Vagina (tissue), 2 donors: ENCODE results near the gene CNIH3. TPM values are rescaled to one million over a fixed set of nuclear protein-coding genes. Genes with fewer than 3 reads are reported as not detected.

Experiments used
- DNase-seq, 2 donors: peaks; one replicate each; pipeline ENCODE4 v3.0.0-alpha.2; 2017; ENCODE audit errors: extremely low spot score in 2 of 2
- H3K27ac ChIP-seq: fragments of 200-600 bp; sonication (generic); one replicate; pipeline ENCODE4 v1.5.1; 2019
- H3K27me3 ChIP-seq: fragments of 200-600 bp; sonication (generic); one replicate; pipeline ENCODE4 v1.5.1; 2019
- H3K36me3 ChIP-seq, 2 donors: fragments of 200-600 bp; sonication (generic); one replicate each; pipeline ENCODE4 v1.5.1; 2017 to 2019
- H3K4me1 ChIP-seq: fragments of 200-600 bp; sonication (generic); one replicate; pipeline ENCODE4 v1.5.1; 2019
- H3K4me3 ChIP-seq, 2 donors: fragments of 200-600 bp; sonication (generic); 1 replicate in 1 of 2; 2 replicates in 1 of 2; pipeline ENCODE4 v1.5.1; 2016 to 2019
- H3K9me3 ChIP-seq: fragments of 200-600 bp; sonication (generic); one replicate; pipeline ENCODE4 v1.5.1; 2019
- POLR2A ChIP-seq, 2 donors: fragments of 450-650 bp; IDR thresholded peaks; one replicate each; pipeline ENCODE4 v1.6.1; 2017; ENCODE audit warnings: antibody characterized with exemption in 2 of 2, mild to moderate bottlenecking in 2 of 2, moderate library complexity in 2 of 2
- POLR2AphosphoS5 ChIP-seq, 2 donors: sonication (generic); formaldehyde crosslinking; IDR thresholded peaks; one replicate each; pipeline ENCODE4 v1.9.0; 2017; ENCODE audit warnings: antibody characterized with exemption in 2 of 2, mild to moderate bottlenecking in 2 of 2, low read depth in 1 of 2; ENCODE audit not compliant: insufficient read depth in 1 of 2
- intact Hi-C: fragments of 100-400 bp; cut with DNase I; formaldehyde crosslinking; loops from one replicate; pipeline ENCODE4 v1.15.1; 2023
- total RNA-seq: library from RNA; depleted of rRNA; stranded (reverse); fragments of >200 nt; gene quantifications from one replicate; pipeline ENCODE4 v1.2.3, GENCODE V29; 2016
- TF ChIP-seq, protein P1 (sequence below), 3 experiments: fragments of 450-650 bp in 2 of 3; fragments of 200-600 bp in 1 of 3; sonication (generic) in 1 of 3; IDR thresholded peaks; one replicate each; pipeline ENCODE4 v1.5.1; 2017 to 2019; ENCODE audit warnings: antibody characterized with exemption in 3 of 3, mild to moderate bottlenecking in 2 of 3, moderate library complexity in 2 of 3

The CNIH3 gene
- total RNA-seq, 1 donor from 2014 or later, result not detected

DNA sequence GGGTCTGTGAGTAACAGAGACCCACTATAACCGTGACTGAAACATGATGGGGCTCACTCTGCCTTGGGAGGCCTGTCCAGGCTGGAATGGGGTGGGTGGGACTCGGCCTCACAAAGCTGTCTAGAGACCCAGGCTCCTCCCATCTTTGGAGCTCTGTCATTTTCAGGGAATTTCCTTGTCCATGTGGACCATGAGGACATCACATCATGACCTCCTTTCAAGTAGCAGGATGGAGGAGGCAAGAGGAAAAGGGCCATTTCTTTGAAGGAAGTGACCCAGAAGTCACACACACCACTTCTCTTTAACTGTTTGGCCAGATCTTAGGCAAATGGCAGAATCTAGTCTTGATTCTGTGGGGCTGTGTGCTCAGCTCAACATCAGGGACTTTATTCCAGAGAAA is 79.9 kb downstream of the CNIH3 start:
- TF ChIP-seq POLR2AphosphoS5 (IDR thresholded peaks at IDR 0.05; ENCODE audit: insufficient read depth in 1 of 2, low read depth in 1 of 2), result no peak
- TF ChIP-seq, protein P1, sequence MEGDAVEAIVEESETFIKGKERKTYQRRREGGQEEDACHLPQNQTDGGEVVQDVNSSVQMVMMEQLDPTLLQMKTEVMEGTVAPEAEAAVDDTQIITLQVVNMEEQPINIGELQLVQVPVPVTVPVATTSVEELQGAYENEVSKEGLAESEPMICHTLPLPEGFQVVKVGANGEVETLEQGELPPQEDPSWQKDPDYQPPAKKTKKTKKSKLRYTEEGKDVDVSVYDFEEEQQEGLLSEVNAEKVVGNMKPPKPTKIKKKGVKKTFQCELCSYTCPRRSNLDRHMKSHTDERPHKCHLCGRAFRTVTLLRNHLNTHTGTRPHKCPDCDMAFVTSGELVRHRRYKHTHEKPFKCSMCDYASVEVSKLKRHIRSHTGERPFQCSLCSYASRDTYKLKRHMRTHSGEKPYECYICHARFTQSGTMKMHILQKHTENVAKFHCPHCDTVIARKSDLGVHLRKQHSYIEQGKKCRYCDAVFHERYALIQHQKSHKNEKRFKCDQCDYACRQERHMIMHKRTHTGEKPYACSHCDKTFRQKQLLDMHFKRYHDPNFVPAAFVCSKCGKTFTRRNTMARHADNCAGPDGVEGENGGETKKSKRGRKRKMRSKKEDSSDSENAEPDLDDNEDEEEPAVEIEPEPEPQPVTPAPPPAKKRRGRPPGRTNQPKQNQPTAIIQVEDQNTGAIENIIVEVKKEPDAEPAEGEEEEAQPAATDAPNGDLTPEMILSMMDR (IDR thresholded peaks at IDR 0.05), result no peak
- no peak for TF ChIP-seq POLR2A (IDR thresholded peaks at IDR 0.05)
- Histone ChIP-seq H3K9me3 (no peaks in the 10 kb centered on the region), H3K27ac (no peak overlapping the region), H3K4me3 (no peak overlapping the region), H3K27me3 (no peaks in the 10 kb centered on the region), H3K4me1 (no peaks in the 10 kb centered on the region), H3K36me3 (no peaks in the 10 kb centered on the region)
- no peak for DNase-seq
- intact Hi-C loops, result no loop called here

DNA sequence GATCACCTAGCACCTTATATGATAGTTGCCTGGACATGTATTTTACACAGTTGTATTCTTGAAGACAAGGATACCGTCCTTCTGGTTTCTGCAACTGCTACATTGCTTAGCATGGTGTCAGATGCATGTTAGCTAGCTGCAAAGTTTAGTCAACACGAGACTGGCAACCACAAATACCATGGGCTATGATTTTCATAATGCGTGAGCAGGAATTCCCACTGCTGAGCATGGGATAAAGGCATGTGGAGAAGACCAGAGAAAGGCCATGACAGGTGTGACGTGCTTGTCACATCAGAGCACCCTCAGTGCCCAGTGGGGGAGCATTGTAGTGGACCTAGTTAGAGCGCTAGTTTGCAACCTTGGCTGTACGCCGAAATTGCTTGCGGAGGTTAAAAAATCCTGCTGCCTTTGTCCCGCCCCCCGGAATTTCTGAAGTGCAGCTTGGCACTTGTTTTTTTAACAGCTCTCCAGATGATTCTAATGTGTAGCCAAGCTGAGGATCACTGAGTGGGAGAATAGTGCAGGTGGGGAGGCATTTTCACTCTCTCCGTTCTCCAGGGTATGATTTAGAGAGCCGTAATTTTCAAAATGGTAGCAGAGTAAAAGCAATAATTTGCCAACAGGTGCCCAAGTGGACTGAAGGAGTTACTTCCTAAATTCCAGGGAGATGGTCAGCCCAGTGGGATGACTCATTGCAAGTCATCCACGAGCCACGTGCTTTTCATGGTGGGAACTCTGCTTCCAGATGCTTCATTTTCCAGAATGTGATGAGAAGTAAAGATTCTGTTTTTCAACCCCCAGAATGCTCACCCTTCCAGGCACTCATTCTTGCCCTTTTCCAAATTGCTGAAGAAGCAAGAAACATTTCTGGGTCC is 81.0 kb downstream of the CNIH3 start:
- TF ChIP-seq, protein P1 (IDR thresholded peaks at IDR 0.05), result no peak
- no peak for TF ChIP-seq POLR2A (IDR thresholded peaks at IDR 0.05)
- no peak for TF ChIP-seq POLR2AphosphoS5 (IDR thresholded peaks at IDR 0.05; ENCODE audit: insufficient read depth in 1 of 2, low read depth in 1 of 2)
- H3K4me1 ChIP-seq, result no peaks in the 10 kb centered on the region
- no peaks in the 10 kb centered on the region for H3K9me3 ChIP-seq
- no peak for DNase-seq
- no peak overlapping the region for H3K4me3 ChIP-seq
- no peaks in the 10 kb centered on the region for H3K27me3 ChIP-seq
- H3K27ac ChIP-seq, result peak overlapping the region; percentile 49
- no peaks in the 10 kb centered on the region for H3K36me3 ChIP-seq
- intact Hi-C loops, result no loop called here

DNA sequence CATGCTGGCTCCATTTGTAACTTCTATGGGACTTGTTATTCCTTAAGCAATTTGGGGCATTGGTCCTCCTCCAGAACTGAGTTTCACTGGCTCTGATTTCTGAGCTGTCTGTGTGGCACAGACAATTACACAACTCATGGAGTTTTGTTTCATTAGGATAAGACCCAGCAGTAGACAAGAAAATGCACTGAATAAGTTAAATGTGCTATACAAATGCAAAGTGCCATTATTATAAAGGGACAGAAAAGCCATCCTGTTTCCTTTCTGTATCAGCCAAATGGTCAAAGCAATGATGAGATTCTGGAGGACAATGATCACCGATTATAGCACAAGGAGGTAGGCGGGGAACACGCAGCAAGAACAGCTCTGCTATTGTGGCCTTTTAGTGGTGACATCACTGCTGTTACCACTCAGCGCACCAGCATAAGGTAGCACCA is 81.9 kb downstream of the CNIH3 start:
- no peaks in the 10 kb centered on the region for H3K27me3 ChIP-seq
- peak overlapping the region; percentile 49 for H3K27ac ChIP-seq
- H3K4me3 ChIP-seq, result no peak overlapping the region
- H3K36me3 ChIP-seq, result no peaks in the 10 kb centered on the region
- no peak for DNase-seq
- no peaks in the 10 kb centered on the region for H3K9me3 ChIP-seq
- no peak for TF ChIP-seq POLR2A (IDR thresholded peaks at IDR 0.05)
- no peak for TF ChIP-seq POLR2AphosphoS5 (IDR thresholded peaks at IDR 0.05; ENCODE audit: insufficient read depth in 1 of 2, low read depth in 1 of 2)
- TF ChIP-seq, protein P1 (IDR thresholded peaks at IDR 0.05), result no peak
- no peaks in the 10 kb centered on the region for H3K4me1 ChIP-seq
- intact Hi-C loops, result no loop called here

DNA sequence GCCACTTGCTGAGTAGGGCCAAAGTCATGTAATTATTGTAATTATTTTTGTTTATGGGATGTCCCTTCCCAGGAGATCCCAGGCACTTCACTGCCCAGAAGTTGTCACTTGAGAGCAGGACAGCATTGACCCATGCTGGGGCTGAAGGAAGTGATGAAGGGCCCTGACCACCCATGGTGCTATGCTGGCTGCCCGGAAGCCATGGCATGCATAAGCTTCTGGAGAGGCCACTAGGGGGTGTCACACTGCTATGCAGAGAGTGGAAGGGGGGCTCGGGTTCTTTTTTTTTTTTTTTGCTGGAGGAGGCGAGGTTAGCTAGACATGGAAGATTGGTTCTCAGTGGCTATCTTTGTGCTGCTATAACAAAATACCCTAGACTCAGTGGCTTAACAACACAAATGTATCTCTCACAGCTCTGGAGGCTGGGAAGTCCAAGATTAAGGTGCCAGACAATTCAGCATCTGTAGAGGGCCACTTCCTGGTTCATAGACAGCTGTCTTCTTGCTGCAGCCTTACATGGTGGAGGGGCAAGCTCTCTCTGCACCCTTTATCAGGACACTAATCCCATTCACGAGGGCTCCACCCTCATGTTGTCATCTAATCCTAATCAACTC is 84.9 kb downstream of the CNIH3 start:
- H3K4me1 ChIP-seq, result no peaks in the 10 kb centered on the region
- H3K36me3 ChIP-seq, result no peaks in the 10 kb centered on the region
- DNase-seq, result no peak
- H3K27ac ChIP-seq, result no peak overlapping the region
- H3K9me3 ChIP-seq, result no peaks in the 10 kb centered on the region
- no peaks in the 10 kb centered on the region for H3K27me3 ChIP-seq
- intact Hi-C loops, result no loop called here
- TF ChIP-seq, protein P1 (IDR thresholded peaks at IDR 0.05), result no peak
- no peak for TF ChIP-seq POLR2A (IDR thresholded peaks at IDR 0.05)
- TF ChIP-seq POLR2AphosphoS5 (IDR thresholded peaks at IDR 0.05; ENCODE audit: insufficient read depth in 1 of 2, low read depth in 1 of 2), result no peak
- no peak overlapping the region for H3K4me3 ChIP-seq

DNA sequence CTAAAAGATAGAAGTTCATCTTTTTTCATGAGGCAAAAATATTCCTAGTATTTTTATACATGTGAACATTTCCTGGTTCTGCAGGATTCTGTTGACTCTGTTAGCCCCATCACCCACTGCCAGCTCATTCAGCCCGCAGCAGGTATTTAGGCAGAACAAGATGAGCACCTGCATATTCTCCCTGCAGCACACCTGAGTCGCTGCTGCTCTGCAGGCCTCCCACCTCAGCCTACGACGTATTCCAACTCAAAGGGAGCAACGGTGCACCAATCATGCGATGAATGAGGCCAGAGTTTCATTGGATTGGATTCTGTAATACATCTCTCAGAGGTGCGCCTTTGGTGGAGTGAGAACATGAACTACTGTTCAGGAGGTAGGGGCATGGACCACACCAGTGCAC is 87.6 kb downstream of the CNIH3 start:
- Histone ChIP-seq H3K27me3 (no peaks in the 10 kb centered on the region), H3K9me3 (no peaks in the 10 kb centered on the region), H3K4me1 (no peaks in the 10 kb centered on the region), H3K27ac (no peak overlapping the region), H3K4me3 (no peak overlapping the region), H3K36me3 (no peaks in the 10 kb centered on the region)
- no peak for DNase-seq
- TF ChIP-seq, protein P1 (IDR thresholded peaks at IDR 0.05), result no peak
- TF ChIP-seq POLR2A (IDR thresholded peaks at IDR 0.05), result no peak
- TF ChIP-seq POLR2AphosphoS5 (IDR thresholded peaks at IDR 0.05; ENCODE audit: insufficient read depth in 1 of 2, low read depth in 1 of 2), result no peak
- intact Hi-C loops, result no loop called here
